ENCODE results near the gene CCNB2.
"Not testable (repeated sequence)": the region's sequence is repeated elsewhere in the genome, so short reads cannot be mapped to it uniquely, and the experiment has no call there.

CCNB2 gene

DNA sequence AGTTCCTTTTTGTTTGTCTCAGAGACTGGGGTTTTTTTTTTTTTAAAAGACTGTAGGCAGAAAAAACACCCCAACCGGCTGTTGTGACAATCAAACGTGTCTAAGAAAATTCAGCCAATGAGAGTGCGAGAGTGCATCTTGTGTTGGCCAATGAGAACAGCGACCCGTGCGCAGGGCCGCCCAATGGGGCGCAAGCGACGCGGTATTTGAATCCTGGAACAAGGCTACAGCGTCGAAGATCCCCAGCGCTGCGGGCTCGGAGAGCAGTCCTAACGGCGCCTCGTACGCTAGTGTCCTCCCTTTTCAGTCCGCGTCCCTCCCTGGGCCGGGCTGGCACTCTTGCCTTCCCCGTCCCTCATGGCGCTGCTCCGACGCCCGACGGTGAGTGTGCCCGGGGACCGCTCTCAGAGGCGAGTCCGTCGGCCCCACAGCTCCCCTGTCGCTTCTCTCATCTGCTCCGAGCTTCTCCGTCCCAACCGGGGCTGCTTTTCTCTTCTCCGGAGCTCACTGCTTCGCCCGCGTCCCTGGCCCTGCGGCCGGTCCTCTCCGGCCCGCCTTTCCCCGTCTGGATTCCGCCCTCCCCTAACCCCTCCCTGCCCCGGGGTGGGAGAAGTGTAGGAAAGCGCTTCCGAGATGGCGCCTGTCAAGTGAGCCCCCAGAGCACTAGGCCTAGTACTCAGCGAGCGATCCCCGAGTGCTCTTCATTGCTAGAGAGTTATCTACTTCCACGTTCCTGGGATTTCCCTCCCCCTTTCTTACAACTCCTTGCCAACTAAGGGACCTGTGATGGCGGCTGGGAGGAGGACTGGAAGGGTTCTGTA lies at the start of gene CCNB2:
CCNB2 (plus strand) TSS at position 235 of the 821 bp plus-strand sequence; CDS start at position 358, 123 bp downstream.
- in situ Hi-C loops (cut with MboI; ENCODE audit: low sequenced_read_pairs) = no loop called here

GRCh38 chr15:59059076-59059597 lies 45.8 kb upstream of the CCNB2 start:
- in situ Hi-C loops (cut with MboI; ENCODE audit: low sequenced_read_pairs) = no loop called here

DNA sequence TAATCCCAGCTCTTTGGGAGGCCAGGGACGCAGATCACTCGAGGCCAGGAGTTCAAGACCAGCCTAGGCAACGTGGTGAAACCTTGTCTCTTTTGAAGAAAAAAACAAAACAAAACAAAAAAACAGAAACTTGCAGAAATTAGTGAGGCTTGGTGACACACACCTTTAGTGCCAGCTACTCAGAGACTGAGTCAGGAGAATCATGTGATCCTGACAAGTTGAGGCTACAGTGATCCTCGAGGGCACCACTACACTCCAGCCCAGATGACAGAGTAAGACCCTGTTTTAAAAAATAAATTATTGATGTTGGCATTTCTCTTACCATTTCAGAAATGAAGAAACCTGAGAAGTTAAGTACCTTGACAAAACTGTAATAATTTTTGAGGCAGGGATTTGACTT lies 44.6 kb upstream of the CCNB2 start:
- in situ Hi-C loops (cut with MboI; ENCODE audit: low sequenced_read_pairs) = no loop called here

GRCh38 chr15:59063042-59063441 lies 41.9 kb upstream of the CCNB2 start:
- in situ Hi-C loops (cut with MboI; ENCODE audit: low sequenced_read_pairs) = no loop called here

DNA sequence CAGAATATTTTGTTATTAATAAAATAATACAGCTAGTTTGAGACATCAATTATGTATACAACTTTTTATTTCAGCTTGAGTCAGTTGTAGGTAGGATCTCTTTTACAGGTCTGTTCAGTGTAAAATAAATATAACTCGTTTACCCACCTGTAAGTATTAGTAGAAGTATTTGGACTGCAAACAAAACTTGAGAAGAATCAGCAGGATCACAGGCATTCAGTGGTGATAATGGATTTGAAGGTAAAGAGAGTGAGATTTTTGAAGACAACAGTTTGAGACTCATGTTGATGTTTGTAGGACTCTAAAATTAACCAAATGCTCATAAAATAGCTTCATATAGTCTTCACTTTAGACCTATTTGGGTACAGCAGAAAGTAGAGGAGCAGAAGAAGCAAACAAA lies 35.5 kb upstream of the CCNB2 start:
- in situ Hi-C loops (cut with MboI; ENCODE audit: low sequenced_read_pairs) = no loop called here

- in situ Hi-C loops (cut with MboI; ENCODE audit: low sequenced_read_pairs) = no loop called here
These were observed 30.3 kb upstream of the CCNB2 start for GRCh38 chr15:59074607-59075006.

DNA sequence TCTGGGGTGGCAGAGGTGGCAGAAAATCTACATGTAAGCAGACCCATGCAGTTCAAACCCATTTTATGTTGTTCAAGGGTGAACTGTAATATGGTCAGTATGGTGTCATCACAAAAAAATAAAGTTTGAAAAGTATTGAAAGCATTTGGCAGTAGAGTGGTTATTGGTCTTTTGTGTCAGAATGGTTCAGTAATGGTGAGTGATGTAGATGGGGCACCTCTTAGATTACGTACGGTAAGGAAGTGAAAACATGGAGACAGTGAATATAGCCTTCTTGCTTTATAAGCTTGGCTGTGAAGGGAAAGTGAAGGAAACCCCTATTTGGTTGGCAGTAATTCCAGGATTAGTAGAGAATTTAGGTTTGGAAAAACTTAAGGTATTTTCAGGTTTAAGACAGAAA lies 17.2 kb upstream of the CCNB2 start:
- in situ Hi-C loops (cut with MboI; ENCODE audit: low sequenced_read_pairs) = no loop called here

GRCh38 chr15:59094077-59094476 lies 10.9 kb upstream of the CCNB2 start:
- in situ Hi-C loops (cut with MboI; ENCODE audit: low sequenced_read_pairs) = no loop called here

DNA sequence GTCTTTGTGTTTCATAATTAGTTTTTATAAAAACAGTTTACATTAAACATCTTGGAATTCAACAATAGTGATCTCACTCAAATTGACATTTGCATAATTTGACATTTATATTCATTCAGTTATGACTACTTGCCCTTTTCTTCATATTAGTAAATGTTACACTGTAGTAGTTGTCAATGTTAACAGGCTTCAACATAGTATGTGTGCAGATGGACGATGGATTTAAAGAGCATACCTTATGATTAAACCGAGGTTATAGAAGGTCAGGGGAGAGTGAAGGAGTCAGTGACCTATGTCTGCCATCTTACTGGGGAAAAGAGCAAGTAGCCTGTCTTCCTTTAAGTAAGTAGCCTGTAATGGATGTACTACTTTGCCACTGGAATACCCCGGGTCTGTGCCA lies 8.5 kb upstream of the CCNB2 start:
- in situ Hi-C loops (cut with MboI; ENCODE audit: low sequenced_read_pairs) = no loop called here

DNA sequence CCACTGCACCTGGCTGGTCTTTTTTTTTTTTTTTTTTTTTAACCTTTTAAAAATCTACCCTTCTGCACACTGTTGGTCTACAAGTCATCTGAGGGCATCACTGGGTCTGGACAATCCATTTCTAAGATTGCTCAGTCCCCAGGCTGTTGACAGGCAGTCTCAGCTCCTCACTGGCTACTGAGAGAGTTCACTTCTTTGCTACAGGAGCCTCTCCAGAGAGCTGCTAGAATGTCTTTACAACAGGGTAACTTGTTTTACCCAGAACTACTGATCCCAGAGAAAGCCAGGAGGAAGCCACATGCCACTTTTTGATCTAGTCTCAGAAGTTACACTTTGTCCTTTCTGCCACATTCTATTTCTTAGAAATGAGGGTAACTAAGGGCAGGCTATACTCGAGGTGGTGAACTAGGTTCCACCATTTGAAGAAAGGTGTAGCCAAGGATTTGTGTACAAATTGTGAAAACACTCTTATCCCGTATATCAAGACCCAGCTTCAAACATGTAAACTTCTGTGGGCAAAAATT lies 5.7 kb upstream of the CCNB2 start:
- in situ Hi-C loops (cut with MboI; ENCODE audit: low sequenced_read_pairs) = no loop called here

DNA sequence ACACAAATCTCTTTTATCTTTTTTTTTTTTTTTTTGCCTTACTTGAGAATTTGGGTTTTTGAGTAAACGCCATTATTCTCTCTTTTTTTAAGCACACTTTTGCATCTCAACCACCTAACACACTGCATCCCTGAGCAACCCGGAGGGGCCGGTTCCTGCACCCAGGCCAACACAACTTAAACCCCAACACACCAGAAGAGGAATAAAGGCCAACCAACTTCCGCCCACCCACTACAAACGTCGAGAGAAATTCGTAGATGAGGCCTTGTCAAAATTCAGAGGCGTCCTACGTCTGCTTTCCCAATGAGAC lies 389 bp upstream of the CCNB2 start:
- in situ Hi-C loops (cut with MboI; ENCODE audit: low sequenced_read_pairs) = no loop called here

DNA sequence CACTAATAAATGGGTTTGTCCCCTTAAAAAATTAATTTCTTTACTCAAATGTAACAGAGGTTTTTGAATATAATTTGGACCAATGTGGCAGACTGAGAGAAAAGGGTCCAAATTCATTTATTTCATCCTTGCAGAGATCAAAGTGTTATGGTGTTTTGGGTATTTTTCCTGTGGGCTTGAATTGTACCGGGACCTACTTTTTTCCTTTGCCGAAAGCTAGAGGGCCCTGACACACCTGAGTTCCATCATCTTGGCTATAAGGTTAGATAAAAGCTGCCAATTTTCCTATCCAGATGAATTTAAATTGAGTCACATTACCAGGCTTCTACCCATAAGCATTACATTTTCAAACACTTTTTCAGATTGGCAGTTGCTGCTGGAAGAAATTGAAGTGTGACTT lies 908 bp downstream of the CCNB2 start:
- in situ Hi-C loops (cut with MboI; ENCODE audit: low sequenced_read_pairs) = no loop called here

- in situ Hi-C loops (cut with MboI; ENCODE audit: low sequenced_read_pairs) = no loop called here
These were observed 6.3 kb downstream of the CCNB2 start for GRCh38 chr15:59111251-59111650.

GRCh38 chr15:59115047-59115446 lies 10.1 kb downstream of the CCNB2 start:
- in situ Hi-C loops (cut with MboI; ENCODE audit: low sequenced_read_pairs) = no loop called here

DNA sequence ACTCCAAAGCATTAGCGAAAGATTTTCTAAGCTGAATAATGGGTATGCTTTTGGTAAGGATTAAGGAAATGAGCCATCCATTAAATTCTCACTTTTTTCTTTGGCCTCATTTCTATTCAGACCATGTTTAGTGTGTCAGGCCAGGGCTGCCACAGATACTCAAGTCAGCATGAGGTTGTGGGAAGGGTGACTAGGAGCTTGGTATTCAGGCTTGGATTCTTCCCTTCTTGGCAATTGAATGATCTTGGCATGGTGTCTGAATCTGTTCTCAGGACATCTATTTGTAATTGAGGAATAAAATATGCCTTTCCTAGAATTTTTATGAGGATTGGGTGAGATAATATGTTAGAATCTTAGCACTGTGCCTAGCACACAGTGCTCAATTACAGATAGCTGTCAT lies 11.2 kb downstream of the CCNB2 start:
- in situ Hi-C loops (cut with MboI; ENCODE audit: low sequenced_read_pairs) = no loop called here

DNA sequence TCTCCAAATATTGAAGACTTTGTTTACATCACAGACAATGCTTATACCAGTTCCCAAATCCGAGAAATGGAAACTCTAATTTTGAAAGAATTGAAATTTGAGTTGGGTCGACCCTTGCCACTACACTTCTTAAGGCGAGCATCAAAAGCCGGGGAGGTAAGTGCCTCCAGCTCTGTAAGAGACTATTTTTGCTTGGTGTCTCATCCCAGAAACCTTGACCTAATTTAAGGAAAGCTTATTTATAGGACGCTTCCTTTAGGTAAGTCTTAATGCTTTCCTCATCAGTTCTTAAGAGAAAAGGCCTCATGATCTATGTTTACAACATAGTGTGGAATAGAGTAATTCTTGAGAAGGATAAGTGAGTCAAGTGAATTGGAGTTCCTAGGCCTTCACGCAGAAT lies 11.8 kb downstream of the CCNB2 start:
- in situ Hi-C loops (cut with MboI; ENCODE audit: low sequenced_read_pairs) = no loop called here

DNA sequence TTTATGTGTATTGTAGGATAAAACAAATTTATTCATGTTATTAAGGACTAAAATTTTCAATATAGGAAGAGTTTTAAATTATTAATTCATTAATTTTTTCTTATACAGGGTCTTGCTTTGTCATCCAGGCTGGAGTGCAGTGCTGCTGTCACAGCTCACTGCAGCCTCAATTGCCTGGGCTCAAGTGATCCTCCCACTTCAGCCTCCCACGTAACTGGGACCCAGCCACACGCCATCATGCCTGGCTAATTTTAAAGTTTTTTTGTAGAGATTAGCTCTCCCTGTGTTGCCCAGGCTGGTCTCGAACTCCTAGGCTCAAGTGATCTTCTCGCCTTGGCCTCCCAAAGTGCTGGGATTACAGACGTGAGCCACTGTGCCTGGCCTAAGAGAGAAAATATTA lies 14.7 kb downstream of the CCNB2 start:
- in situ Hi-C loops (cut with MboI; ENCODE audit: low sequenced_read_pairs) = no loop called here

GRCh38 chr15:59120937-59121336 lies 16.0 kb downstream of the CCNB2 start:
- in situ Hi-C loops (cut with MboI; ENCODE audit: low sequenced_read_pairs) = no loop called here

DNA sequence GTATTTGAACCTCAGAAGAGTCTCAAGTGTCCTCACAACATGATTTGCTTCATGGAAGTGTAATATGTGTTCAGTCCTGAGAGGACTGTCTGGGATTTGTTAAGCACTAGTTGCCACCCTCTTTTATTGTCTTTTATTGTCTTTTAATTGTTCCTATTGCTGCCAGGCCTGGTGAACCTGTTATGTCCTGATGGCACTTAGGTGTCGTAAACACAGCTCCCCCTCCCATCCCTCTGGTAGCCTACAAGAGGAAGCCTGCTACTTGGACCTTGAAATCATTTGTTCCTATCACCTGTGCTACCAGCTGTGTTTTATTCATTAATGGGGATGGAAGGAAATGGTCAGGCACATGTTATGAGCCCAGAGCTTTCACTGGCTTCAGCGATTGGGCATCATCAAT lies 19.3 kb downstream of the CCNB2 start:
- in situ Hi-C loops (cut with MboI; ENCODE audit: low sequenced_read_pairs) = no loop called here

DNA sequence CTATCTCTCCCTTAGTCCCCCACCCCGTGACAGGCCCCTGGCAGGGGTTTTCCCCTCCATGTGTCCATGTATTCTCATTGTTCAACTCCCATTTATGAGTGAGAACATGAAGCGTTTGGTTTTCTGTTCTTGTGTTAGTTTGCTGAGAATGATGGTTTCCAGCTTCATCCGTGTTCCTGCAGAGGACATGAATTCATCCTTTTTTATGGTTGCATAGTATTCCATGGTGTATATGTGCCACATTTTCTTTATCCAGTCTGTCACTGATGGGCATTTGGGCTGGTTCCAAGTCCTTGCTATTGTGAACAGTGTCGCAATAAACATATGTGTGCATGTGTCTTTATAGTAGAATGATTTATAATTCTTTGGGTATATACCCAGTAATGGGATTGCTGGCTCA lies 20.7 kb downstream of the CCNB2 start:
- in situ Hi-C loops (cut with MboI; ENCODE audit: low sequenced_read_pairs) = not testable (repeated sequence)

GRCh38 chr15:59127255-59127654 lies 22.3 kb downstream of the CCNB2 start:
- in situ Hi-C loops (cut with MboI; ENCODE audit: low sequenced_read_pairs) = not testable (repeated sequence)

DNA sequence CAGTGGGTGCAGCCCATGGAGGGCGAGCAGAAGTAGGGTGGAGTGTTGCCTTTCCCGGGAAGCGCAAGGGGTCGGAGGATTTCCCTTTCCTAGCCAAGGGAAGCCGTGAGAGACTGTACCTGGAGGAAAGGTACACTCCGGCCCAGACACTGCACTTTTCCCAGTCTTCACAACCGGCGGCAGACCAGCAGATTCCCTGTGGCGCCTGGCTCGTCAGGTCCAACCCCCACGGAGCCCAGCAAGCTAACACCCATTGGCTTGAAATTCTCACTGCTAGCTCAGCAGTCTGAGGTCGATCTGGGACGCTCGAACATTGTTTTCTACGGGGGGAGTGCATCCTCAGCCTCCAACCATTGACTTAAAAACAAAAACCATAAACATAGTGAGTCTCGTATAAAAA lies 26.5 kb downstream of the CCNB2 start:
- in situ Hi-C loops (cut with MboI; ENCODE audit: low sequenced_read_pairs) = no loop called here
